Skeletal muscle tissue (tissue), 4 donors: ENCODE data around the gene ABHD16B. TPM values are rescaled to one million over a fixed set of nuclear protein-coding genes. Genes with fewer than 3 reads are reported as not detected.
"Not testable (repeated sequence)": the region's sequence is repeated elsewhere in the genome, so short reads cannot be mapped to it uniquely, and the experiment has no call there.

Experiments used
- H3K27ac ChIP-seq: one replicate; pipeline ENCODE4 v1.7.0; 2013; ENCODE audit warnings: mild to moderate bottlenecking, low read depth, low read length, inconsistent platforms
- H3K27me3 ChIP-seq, 3 donors: one replicate each; pipeline ENCODE4 v1.7.0; 2013; ENCODE audit warnings: low read length in 3 of 3; ENCODE audit not compliant: control insufficient read depth in 3 of 3, insufficient read depth in 3 of 3
- H3K36me3 ChIP-seq, 3 donors: one replicate each; pipeline ENCODE4 v1.7.0; 2013; ENCODE audit warnings: low read length in 3 of 3; ENCODE audit not compliant: control insufficient read depth in 3 of 3, insufficient read depth in 3 of 3
- H3K4me1 ChIP-seq, 3 donors: one replicate each; pipeline ENCODE4 v1.7.0; 2013; ENCODE audit warnings: low read length in 3 of 3, mild to moderate bottlenecking in 3 of 3; ENCODE audit not compliant: control insufficient read depth in 3 of 3, insufficient read depth in 3 of 3
- H3K4me3 ChIP-seq, 3 donors: one replicate each; pipeline ENCODE4 v1.7.0; 2013; ENCODE audit warnings: low read length in 3 of 3
- H3K9ac ChIP-seq, 3 donors: one replicate each; pipeline ENCODE4 v1.7.0; 2013; ENCODE audit warnings: low read length in 3 of 3, mild to moderate bottlenecking in 3 of 3, moderate library complexity in 2 of 3, low read depth in 1 of 3
- H3K9me3 ChIP-seq, 3 donors: one replicate each; pipeline ENCODE4 v1.7.0; 2013; ENCODE audit warnings: low read length in 3 of 3; ENCODE audit not compliant: control insufficient read depth in 3 of 3
- total RNA-seq: library from RNA; depleted of rRNA; stranded (reverse); fragments of >200 nt; gene quantifications from one replicate; pipeline ENCODE4 v1.2.3, GENCODE V29; 2014
- donor health status: Osteomylitis.

Gene ABHD16B
- total RNA-seq, 1 donor from 2014 or later, result not detected

- H3K36me3 ChIP-seq, result peaks cover 6 to 14% (median 8%) of the 10 kb centered on the region in 3 donors
- peaks cover 33 to 52% (median 47%) of the 10 kb centered on the region in 3 donors for H3K4me1 ChIP-seq
- H3K9ac ChIP-seq, result no peak overlapping the region
- no peaks in the 10 kb centered on the region for H3K9me3 ChIP-seq
- H3K4me3 ChIP-seq, result no peak overlapping the region
- no peak overlapping the region for H3K27ac ChIP-seq
- H3K27me3 ChIP-seq, result peaks cover 0 to 11% (median 3%) of the 10 kb centered on the region in 3 donors
These were observed 943 bp downstream of the ABHD16B start for GRCh38 chr20:63861981-63862901.

- Histone ChIP-seq H3K4me1 (peaks cover 24 to 43% (median 39%) of the 10 kb centered on the region in 3 donors), H3K27ac (peak overlapping the region; percentile 95), H3K9me3 (no peaks in the 10 kb centered on the region), H3K9ac (peak overlapping the region; percentile 75 to 88 (median 79)), H3K27me3 (peaks cover 0 to under 1% (median 0%) of the 10 kb centered on the region in 3 donors), H3K4me3 (peak overlapping the region in 2 of 3 donors; percentile 80 to 90), H3K36me3 (peaks cover 6 to 14% (median 8%) of the 10 kb centered on the region in 3 donors)
These were observed 1.9 kb downstream of the ABHD16B start for GRCh38 chr20:63863021-63863797.

DNA sequence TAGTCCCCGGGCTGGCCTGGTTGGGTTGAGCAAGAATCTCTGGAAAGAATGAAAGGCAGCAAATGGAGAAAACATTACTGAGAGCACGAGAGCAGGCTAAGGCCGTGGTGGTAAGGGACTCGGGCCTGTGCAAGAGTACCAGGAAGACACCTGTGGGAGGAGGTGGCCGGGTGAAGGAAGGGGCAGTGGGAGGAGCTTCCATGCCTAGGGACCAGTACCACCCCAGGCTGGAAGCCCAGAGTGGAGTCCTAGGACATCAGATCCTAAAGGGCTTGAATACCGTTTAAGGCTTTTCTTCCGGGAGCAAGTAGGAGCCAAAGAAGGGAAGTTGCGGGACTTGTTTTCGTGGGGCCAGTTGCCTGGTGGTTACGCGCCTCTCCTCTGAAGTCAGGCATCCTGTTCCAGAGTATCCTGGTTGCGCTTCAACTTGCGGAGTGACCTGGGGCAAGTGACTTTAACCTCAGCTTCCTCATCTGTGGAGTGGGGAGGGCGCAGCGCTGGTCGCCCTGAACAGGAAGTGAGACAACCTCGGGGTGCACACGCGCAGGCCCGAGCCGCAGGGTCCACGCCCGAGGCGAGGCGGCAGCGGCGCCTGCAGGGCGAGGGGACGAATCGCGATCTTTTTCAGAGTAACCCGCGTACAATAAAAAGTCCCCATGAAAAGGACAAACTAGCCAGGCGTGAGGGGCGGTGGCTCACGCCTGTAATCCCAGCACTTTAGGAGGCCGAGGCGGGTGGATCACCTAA, 2.7 kb downstream of the ABHD16B start:
- peak overlapping the region; percentile 75 to 88 (median 79) for H3K9ac ChIP-seq
- H3K4me3 ChIP-seq, result peak overlapping the region; percentile 80 to 90 (median 83)
- peak overlapping the region; percentile 95 for H3K27ac ChIP-seq
- no peaks in the 10 kb centered on the region for H3K9me3 ChIP-seq
- H3K36me3 ChIP-seq, result peaks cover 6 to 17% (median 9%) of the 10 kb centered on the region in 3 donors
- peaks cover 20 to 35% (median 31%) of the 10 kb centered on the region in 3 donors for H3K4me1 ChIP-seq
- no peaks in the 10 kb centered on the region for H3K27me3 ChIP-seq

DNA sequence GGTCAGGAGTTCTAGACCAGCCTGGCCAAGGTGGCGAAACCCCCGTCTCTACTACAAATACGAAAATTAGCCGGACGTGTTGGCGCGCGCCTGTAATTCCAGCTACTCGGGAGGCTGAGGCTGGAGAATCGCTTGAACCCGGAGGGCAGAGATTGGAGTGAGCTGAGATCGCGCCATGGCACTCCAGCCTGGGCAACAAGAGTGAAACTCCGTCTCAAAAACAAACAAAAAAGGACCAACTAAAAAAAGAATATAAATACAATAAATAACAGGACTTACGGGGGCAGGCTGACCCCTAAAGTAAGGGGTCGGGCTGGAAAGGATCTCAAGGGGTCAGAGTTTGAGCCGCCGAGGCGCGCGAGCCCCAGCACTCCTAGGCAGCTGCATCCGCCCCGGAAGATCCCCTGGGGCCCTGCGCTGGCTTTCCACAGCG, 3.3 kb downstream of the ABHD16B start:
- Histone ChIP-seq H3K4me3 (peak overlapping the region; percentile 80 to 90 (median 83)), H3K9ac (peak overlapping the region; percentile 75 to 88 (median 79)), H3K27ac (peak overlapping the region; percentile 95), H3K4me1 (peaks cover 14 to 29% (median 26%) of the 10 kb centered on the region in 3 donors), H3K36me3 (peaks cover 11 to 22% (median 15%) of the 10 kb centered on the region in 3 donors), H3K27me3 (no peaks in the 10 kb centered on the region), H3K9me3 (no peaks in the 10 kb centered on the region)

- H3K9me3 ChIP-seq, result no peaks in the 10 kb centered on the region
- H3K4me1 ChIP-seq, result peaks cover 14 to 29% (median 26%) of the 10 kb centered on the region in 3 donors
- H3K36me3 ChIP-seq, result peaks cover 14 to 27% (median 20%) of the 10 kb centered on the region in 3 donors
- peak within 1 kb of the TSS; percentile 80 to 90 (median 83) for H3K4me3 ChIP-seq
- H3K27ac ChIP-seq, result peak within 1 kb of the TSS; percentile 95
- H3K27me3 ChIP-seq, result no peaks in the 10 kb centered on the region
- peak within 1 kb of the TSS; percentile 95 to 98 (median 96) for H3K9ac ChIP-seq
These were observed 3.8 kb downstream of the ABHD16B start, which contains the start of gene TPD52L2 for GRCh38 chr20:63864978-63865640. Gene TPD52L2 (plus strand): TSS chr20:63865270. CDS start chr20:63865366, 96 bp downstream.

DNA sequence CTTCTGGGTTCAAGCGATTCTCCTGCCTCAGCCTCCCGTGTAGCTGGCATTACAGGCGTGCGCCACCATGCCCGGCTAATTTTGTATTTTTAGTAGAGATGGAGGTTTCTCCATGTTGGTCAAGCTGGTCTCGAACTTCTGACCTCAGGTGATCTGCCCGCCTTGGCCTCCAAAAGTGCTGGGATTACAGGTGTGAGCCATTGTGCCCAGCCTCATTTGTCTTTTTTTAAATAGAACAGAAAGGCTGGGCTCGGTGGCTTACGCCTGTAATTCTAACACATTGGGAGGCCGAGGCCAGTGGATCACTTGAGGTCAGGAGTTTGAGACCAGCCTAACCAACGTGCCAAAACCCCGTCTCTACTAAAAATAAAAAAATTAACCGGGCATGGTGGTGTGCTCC, 5.7 kb downstream of the ABHD16B start:
- peaks cover 14 to 29% (median 26%) of the 10 kb centered on the region in 3 donors for H3K4me1 ChIP-seq
- not testable (repeated sequence) for H3K9ac ChIP-seq, H3K27me3 ChIP-seq

GRCh38 chr20:63868264-63868663, 7.0 kb downstream of the ABHD16B start:
- H3K4me1 ChIP-seq, result peaks cover 12 to 26% (median 22%) of the 10 kb centered on the region in 3 donors
- no peak overlapping the region for H3K4me3 ChIP-seq
- H3K36me3 ChIP-seq, result peaks cover 8 to 21% (median 21%) of the 10 kb centered on the region in 3 donors
- H3K9me3 ChIP-seq, result no peaks in the 10 kb centered on the region
- H3K27ac ChIP-seq, result no peak overlapping the region
- no peaks in the 10 kb centered on the region for H3K27me3 ChIP-seq
- H3K9ac ChIP-seq, result no peak overlapping the region

More for the DNA sequence above, 5.7 kb downstream of the ABHD16B start:
- H3K4me3 ChIP-seq, H3K27ac ChIP-seq, H3K9me3 ChIP-seq: not testable (repeated sequence)
- H3K36me3 ChIP-seq, result peaks cover 11 to 22% (median 22%) of the 10 kb centered on the region in 3 donors

DNA sequence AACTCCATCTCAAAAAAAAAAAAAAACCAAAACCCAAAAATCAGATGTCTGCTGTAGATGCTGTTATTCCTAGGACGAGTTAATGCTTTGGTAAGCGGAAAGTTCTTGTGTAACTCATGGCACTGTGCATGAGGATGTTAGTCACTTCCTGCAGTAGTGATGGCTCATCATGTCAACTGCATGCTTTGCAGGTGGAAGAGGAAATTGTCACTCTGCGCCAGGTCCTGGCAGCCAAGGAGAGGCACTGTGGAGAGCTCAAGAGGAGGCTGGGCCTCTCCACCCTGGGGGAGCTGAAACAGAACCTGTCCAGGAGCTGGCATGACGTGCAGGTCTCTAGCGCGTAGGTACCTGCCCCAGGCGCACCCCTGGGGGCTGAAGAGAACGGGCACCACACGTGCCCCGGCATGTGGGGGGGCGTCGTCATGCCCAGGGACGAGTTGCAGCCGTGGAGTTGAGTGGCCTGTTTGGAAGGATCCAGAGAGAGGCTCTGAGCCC, 12.2 kb downstream of the ABHD16B start:
- Histone ChIP-seq H3K36me3 (peaks cover 43 to 61% (median 46%) of the 10 kb centered on the region in 3 donors), H3K9ac (no peak overlapping the region), H3K9me3 (no peaks in the 10 kb centered on the region), H3K27ac (peak overlapping the region; percentile 57), H3K4me3 (no peak overlapping the region), H3K4me1 (peaks cover 8 to 18% (median 15%) of the 10 kb centered on the region in 3 donors), H3K27me3 (no peaks in the 10 kb centered on the region)
